Activated naive CD4-positive, alpha-beta T cell treated with anti-CD3 and anti-CD28 coated beads, Interleukin-2, amount 10 ng/mL, durations not matched to agents 7 days and 5 days (primary cell): ENCODE data around the gene CCDC175.
A peak's percentile ranks its signal among the peaks of the same experiment; 100 is the strongest.

Source experiments
- CTCF ChIA-PET: fragments of 350-600 bp; sonication (Branson Sonifier 250); formaldehyde crosslinking; loops from one replicate; lab custom pipeline; 2021; ENCODE audit warnings: antibody characterized with exemption; lab: Charles Lee
- DNase-seq: peaks from one replicate; pipeline ENCODE4 v3.0.0-alpha.2; 2020
- H3K27ac Mint-ChIP-seq: one replicate; pipeline ENCODE4 v1.8.0; 2021; ENCODE audit warnings: mild to moderate bottlenecking, moderate library complexity, mixed read lengths
- H3K27me3 Mint-ChIP-seq: one replicate; pipeline ENCODE4 v1.8.0; 2021; ENCODE audit warnings: mild to moderate bottlenecking, mixed read lengths
- H3K36me3 Mint-ChIP-seq: one replicate; pipeline ENCODE4 v1.8.0; 2021; ENCODE audit warnings: mixed read lengths
- H3K4me1 Mint-ChIP-seq: one replicate; pipeline ENCODE4 v1.8.0; 2021; ENCODE audit warnings: mixed read lengths
- H3K4me3 Mint-ChIP-seq: one replicate; pipeline ENCODE4 v1.8.0; 2021; ENCODE audit warnings: mild to moderate bottlenecking, moderate library complexity, mixed read lengths
- H3K9me3 Mint-ChIP-seq: one replicate; pipeline ENCODE4 v1.8.0; 2021; ENCODE audit warnings: mixed read lengths

Gene CCDC175

DNA sequence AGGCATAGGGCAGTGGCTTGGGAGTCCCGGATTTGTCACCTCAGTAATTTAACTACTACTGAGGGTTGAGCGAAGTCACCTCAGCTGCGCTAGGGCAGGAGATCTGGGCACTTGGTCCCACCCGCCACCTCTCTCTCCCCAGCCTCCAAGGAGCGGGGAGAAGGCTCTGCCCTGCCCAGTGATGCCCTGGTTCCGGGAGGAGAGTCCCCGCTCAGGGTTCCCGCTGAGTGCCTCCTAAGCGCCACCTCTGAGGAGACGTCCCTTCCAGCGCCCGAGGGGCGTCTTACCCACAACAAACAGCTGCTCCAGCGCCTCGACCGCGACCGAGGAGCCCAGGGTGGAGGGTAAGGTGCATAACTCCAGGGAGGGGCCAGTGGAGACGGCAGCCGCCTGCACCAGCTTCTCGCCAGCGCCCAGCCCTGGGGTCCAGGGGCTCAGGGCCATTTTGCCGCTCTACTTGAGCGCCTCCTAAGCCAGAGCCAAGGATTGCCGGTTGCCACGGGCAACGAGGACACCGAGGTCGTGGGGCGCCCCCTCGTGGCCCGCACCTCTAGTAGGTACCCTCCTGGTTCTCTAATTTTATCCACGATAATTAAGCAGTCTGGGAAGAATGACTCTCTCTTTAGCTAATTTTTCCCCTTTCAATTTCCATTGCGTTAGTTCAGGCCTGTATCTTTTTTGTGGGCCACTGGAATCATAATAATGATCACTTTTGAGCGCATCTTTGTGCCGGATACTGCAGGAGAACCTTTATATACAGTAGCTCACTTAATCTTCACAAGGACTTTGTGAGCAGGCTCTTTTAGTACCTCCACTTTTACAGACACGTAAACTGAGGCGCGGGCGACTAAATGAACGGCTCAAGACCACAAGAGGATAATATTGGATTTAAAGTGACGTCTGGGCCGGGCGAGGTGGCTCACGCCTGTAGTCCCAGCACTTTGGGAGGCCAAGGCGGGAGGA, at the start of gene CCDC175:
TSS of gene CCDC175 (minus strand) at position 481 of the 963 bp plus-strand sequence. CDS start at position 444, 37 bp downstream.
- Mint-ChIP-seq H3K4me1 (peaks cover 9% of the 10 kb centered on the region), H3K36me3 (no peaks in the 10 kb centered on the region), H3K9me3 (no peaks in the 10 kb centered on the region), H3K27me3 (peaks cover 28% of the 10 kb centered on the region), H3K4me3 (peak within 1 kb of the TSS; percentile 59), H3K27ac (no peak within 1 kb of the TSS)
- peak; percentile 88 for DNase-seq
- CTCF ChIA-PET = interaction anchor here (0.6 to 2.9 kb wide), 23 partner anchors 9 to 1443 kb away, joined by 3 to 41 read pairs (median 4); partner anchors contain the start of genes DHRS7, JKAMP and L3HYPDH

- H3K27me3 Mint-ChIP-seq = peaks cover 8% of the 10 kb centered on the region
- DNase-seq = no peak
- H3K27ac Mint-ChIP-seq = no peak overlapping the region
- CTCF ChIA-PET = no interaction called here
- H3K4me3 Mint-ChIP-seq = no peak overlapping the region
- H3K4me1 Mint-ChIP-seq = no peaks in the 10 kb centered on the region
- H3K36me3 Mint-ChIP-seq = no peaks in the 10 kb centered on the region
- H3K9me3 Mint-ChIP-seq = no peaks in the 10 kb centered on the region
Measured at GRCh38 chr14:59622631-59623030, 46.0 kb upstream of the CCDC175 start.

- no peak overlapping the region for H3K4me3 Mint-ChIP-seq
- H3K36me3 Mint-ChIP-seq = no peaks in the 10 kb centered on the region
- DNase-seq = no peak
- H3K27ac Mint-ChIP-seq = no peak overlapping the region
- H3K4me1 Mint-ChIP-seq = no peaks in the 10 kb centered on the region
- CTCF ChIA-PET = no interaction called here
- peaks cover 8% of the 10 kb centered on the region for H3K27me3 Mint-ChIP-seq
- no peaks in the 10 kb centered on the region for H3K9me3 Mint-ChIP-seq
Measured at GRCh38 chr14:59619061-59619460, 42.4 kb upstream of the CCDC175 start.

DNA sequence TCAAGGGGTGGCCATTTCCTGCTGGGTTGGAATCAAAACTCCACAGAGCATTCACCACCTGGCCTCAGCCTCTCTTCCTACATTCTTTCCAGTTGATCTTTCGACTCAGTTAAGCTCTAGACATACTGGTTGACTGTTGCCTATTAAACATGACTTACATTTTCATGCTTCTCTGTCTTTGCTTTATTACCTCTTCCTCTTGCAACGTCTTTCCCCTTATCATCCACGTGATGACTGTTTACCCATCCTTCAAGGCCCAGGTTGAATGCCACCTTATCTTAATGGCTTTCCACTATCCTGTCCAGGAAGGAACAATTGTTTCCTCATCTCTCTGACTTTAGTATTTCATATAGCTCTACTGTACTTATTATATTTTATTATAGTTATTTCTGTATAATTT, 24.4 kb upstream of the CCDC175 start:
- Mint-ChIP-seq H3K27me3 (peaks cover 13% of the 10 kb centered on the region), H3K4me1 (no peaks in the 10 kb centered on the region), H3K27ac (no peak overlapping the region), H3K9me3 (no peaks in the 10 kb centered on the region), H3K36me3 (no peaks in the 10 kb centered on the region), H3K4me3 (no peak overlapping the region)
- no peak for DNase-seq
- CTCF ChIA-PET = no interaction called here

DNA sequence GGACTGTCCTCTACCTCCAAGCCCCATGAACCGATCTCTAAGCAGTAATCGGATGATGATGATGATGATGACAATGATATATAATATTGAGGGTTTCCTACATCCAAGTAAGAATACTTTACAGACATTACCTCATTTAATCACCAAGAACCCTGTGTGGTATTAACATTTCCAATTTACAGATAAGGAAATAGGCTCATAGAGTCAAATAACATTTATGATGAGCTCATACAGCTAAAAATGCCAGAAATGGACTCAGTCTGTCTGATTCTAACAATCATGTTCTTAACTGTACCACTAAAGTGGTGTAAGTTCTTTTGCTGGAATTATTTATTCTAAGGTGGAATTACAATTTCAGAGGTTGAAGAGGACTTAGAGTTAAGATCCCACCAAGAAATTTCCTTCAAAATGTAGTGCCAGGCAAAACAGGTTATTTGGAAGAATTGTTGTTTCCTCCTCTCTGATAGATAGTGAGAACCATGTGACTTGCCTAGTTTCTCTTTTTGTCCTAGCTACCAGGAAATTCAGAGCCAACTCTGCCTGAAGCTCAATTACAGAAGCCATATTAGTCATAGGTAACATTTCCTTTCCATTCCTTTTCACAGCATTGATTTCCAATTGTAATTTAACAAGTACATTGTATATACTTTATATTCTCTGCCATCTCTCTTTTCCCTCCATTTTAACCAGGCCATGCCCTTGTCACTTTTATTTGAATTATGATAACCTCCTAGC, 23.8 kb upstream of the CCDC175 start:
- no peak for DNase-seq
- CTCF ChIA-PET = no interaction called here
- Mint-ChIP-seq H3K27me3 (peaks cover 13% of the 10 kb centered on the region), H3K9me3 (no peaks in the 10 kb centered on the region), H3K4me1 (no peaks in the 10 kb centered on the region), H3K36me3 (no peaks in the 10 kb centered on the region), H3K27ac (no peak overlapping the region), H3K4me3 (no peak overlapping the region)

DNA sequence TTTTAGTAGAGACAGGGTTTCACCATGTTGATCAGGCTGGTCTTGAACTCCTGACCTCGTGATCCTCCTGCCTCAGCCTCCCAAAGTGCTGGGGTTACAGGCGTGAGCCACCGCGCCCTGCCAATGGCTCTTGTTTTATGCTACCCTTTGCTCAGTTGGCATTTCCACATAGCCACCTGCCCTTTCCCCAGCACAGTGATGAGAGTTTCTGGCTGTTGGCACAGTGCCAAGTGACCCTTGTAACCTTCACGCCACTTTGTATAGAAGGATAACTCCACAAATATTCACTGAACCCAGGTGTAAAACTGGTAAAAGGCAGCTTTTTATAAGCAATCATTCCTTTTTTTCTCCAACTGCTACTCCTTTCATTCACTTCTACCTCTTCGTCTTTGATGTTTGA, 18.5 kb upstream of the CCDC175 start:
- H3K27me3 Mint-ChIP-seq = peaks cover 13% of the 10 kb centered on the region
- no peak overlapping the region for H3K4me3 Mint-ChIP-seq
- CTCF ChIA-PET = no interaction called here
- H3K27ac Mint-ChIP-seq = no peak overlapping the region
- H3K4me1 Mint-ChIP-seq = no peaks in the 10 kb centered on the region
- DNase-seq = no peak
- H3K9me3 Mint-ChIP-seq = peaks cover 2% of the 10 kb centered on the region
- H3K36me3 Mint-ChIP-seq = no peaks in the 10 kb centered on the region

- peaks cover 4% of the 10 kb centered on the region for H3K27me3 Mint-ChIP-seq
- peaks cover 2% of the 10 kb centered on the region for H3K9me3 Mint-ChIP-seq
- no peak overlapping the region for H3K4me3 Mint-ChIP-seq
- DNase-seq = no peak
- H3K27ac Mint-ChIP-seq = no peak overlapping the region
- H3K4me1 Mint-ChIP-seq = peaks cover under 1% of the 10 kb centered on the region
- H3K36me3 Mint-ChIP-seq = no peaks in the 10 kb centered on the region
- CTCF ChIA-PET = no interaction called here
Measured at GRCh38 chr14:59591641-59592370, 15.2 kb upstream of the CCDC175 start.

DNA sequence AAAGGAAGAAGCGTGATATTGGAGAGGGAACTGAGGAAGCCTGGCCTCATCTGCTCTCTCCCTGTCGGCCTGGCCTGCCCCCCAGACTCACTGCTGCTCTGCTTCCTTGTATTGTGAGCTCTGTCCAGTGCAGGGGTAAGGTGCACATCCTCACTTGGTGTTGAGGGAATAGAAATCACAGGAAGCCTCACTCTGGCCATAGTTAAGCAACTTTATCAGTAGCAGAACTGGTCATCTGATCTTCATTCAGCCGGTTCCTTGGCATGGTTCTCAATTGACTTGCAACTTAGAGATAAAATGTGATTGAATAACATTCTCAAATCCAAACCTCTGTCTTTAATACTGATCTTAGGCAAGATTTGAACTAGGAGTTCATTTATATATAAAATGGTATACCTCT, 11.5 kb upstream of the CCDC175 start:
- Mint-ChIP-seq H3K9me3 (peaks cover 2% of the 10 kb centered on the region), H3K36me3 (no peaks in the 10 kb centered on the region), H3K27me3 (no peaks in the 10 kb centered on the region), H3K27ac (no peak overlapping the region), H3K4me3 (no peak overlapping the region), H3K4me1 (peaks cover 13% of the 10 kb centered on the region)
- CTCF ChIA-PET = no interaction called here
- DNase-seq = no peak

GRCh38 chr14:59585891-59586554, 9.4 kb upstream of the CCDC175 start:
- no peaks in the 10 kb centered on the region for H3K27me3 Mint-ChIP-seq
- CTCF ChIA-PET = interaction anchor here (1.4 kb wide), 1 partner anchor 9 kb away, joined by 7 read pairs; the partner anchor contains the start of gene CCDC175
- peak overlapping the region; percentile 60 for H3K27ac Mint-ChIP-seq
- peak overlapping the region; percentile 56 for H3K4me3 Mint-ChIP-seq
- no peaks in the 10 kb centered on the region for H3K36me3 Mint-ChIP-seq
- DNase-seq = no peak
- no peaks in the 10 kb centered on the region for H3K9me3 Mint-ChIP-seq
- H3K4me1 Mint-ChIP-seq = peaks cover 13% of the 10 kb centered on the region

- CTCF ChIA-PET = no interaction called here
Measured at GRCh38 chr14:59583755-59584154, 7.1 kb upstream of the CCDC175 start.

DNA sequence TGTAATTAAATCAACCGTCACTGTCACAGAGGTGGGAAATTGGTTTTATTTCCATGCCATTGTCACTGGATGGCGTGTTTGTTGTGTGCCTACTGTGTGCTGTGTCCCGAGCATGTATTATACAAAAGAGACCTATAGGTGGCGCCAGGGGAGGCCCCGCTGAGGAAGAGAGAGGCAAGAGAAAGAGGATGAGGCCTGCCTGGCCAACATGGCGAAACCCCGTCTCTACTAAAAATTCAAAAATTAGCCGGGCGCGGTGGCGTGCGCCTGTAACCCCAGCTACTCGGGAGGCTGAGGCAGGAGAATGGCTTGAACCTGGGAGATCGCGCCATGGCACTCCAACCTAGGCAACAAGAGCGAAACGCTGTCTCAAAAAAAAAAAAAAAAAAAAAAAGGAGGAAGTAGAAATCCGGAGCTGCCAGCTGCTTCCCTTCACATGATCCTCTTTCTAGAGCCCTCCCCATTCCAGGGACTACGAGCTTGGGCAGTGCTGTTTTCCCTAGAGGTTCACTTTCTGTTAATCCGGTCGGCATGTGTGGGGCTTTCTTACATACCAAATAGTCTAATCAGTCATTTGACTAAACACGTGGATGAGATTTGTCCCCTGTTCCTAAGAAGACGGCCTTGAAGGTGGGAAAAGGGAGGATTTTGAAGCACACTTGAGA, 6.4 kb upstream of the CCDC175 start:
- no peak overlapping the region for H3K27ac Mint-ChIP-seq
- H3K9me3 Mint-ChIP-seq = no peaks in the 10 kb centered on the region
- no peaks in the 10 kb centered on the region for H3K27me3 Mint-ChIP-seq
- CTCF ChIA-PET = no interaction called here
- peaks cover 13% of the 10 kb centered on the region for H3K4me1 Mint-ChIP-seq
- H3K36me3 Mint-ChIP-seq = no peaks in the 10 kb centered on the region
- H3K4me3 Mint-ChIP-seq = no peak overlapping the region
- no peak for DNase-seq

More at GRCh38 chr14:59583755-59584154, 7.1 kb upstream of the CCDC175 start:
- DNase-seq = no peak
- Mint-ChIP-seq H3K4me3 (no peak overlapping the region), H3K36me3 (no peaks in the 10 kb centered on the region), H3K9me3 (no peaks in the 10 kb centered on the region), H3K4me1 (peaks cover 13% of the 10 kb centered on the region), H3K27me3 (no peaks in the 10 kb centered on the region), H3K27ac (no peak overlapping the region)

DNA sequence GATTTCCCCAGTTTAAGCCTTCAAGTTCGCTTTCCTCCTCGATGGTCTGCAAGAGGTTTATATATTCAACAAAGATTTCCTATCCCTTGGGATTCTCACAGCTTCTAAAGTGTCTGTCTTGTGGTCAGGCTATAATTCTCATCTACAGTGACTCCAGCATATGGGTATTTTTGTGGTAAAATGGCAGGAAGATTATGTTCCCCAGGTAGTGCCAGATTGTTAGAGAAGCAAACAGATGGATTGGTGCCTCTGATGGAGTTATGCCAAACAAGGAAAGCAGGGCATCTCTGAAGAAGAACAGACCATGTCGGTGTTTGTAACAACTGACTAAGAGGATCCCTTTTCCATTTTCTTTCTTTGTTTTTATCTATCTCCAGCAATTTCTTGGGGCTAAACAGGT, 5.5 kb upstream of the CCDC175 start:
- no peaks in the 10 kb centered on the region for H3K27me3 Mint-ChIP-seq
- no peak for DNase-seq
- H3K4me3 Mint-ChIP-seq = no peak overlapping the region
- H3K36me3 Mint-ChIP-seq = no peaks in the 10 kb centered on the region
- CTCF ChIA-PET = interaction anchor here (0.6 kb wide), 1 partner anchor 202 kb away, joined by 3 read pairs; no protein-coding TSS in a partner anchor
- peaks cover 13% of the 10 kb centered on the region for H3K4me1 Mint-ChIP-seq
- H3K27ac Mint-ChIP-seq = no peak overlapping the region
- H3K9me3 Mint-ChIP-seq = no peaks in the 10 kb centered on the region

GRCh38 chr14:59580911-59581310, 4.3 kb upstream of the CCDC175 start:
- H3K36me3 Mint-ChIP-seq = no peaks in the 10 kb centered on the region
- peaks cover 13% of the 10 kb centered on the region for H3K4me1 Mint-ChIP-seq
- CTCF ChIA-PET = no interaction called here
- DNase-seq = no peak
- no peaks in the 10 kb centered on the region for H3K9me3 Mint-ChIP-seq
- peaks cover 12% of the 10 kb centered on the region for H3K27me3 Mint-ChIP-seq
- no peak overlapping the region for H3K27ac Mint-ChIP-seq
- H3K4me3 Mint-ChIP-seq = no peak overlapping the region
